Gastroesophageal sphincter (tissue), 4 donors: Measurements from ENCODE around the gene U2AF1L4. TPM values are rescaled to one million over a fixed set of nuclear protein-coding genes. Genes with fewer than 3 reads are reported as not detected.

Experiments
- ATAC-seq: fragments of 150-250 bp; one replicate; pipeline ENCODE4 v1.9.1; 2016; ENCODE audit warnings: mild to moderate bottlenecking, moderate library complexity
- H3K27ac ChIP-seq, 4 donors: fragments of 200-600 bp; sonication (generic) in 3 of 4; 1 replicate in 3 of 4; 2 replicates in 1 of 4; pipeline ENCODE4 v1.5.1; 2016 to 2019
- H3K27me3 ChIP-seq: fragments of 200-600 bp; sonication (generic); one replicate; pipeline ENCODE4 v1.5.1; 2019
- H3K36me3 ChIP-seq, 2 donors: fragments of 200-600 bp; sonication (generic); one replicate each; pipeline ENCODE4 v1.5.1; 2019; ENCODE audit warnings: control low read depth in 1 of 2
- H3K4me1 ChIP-seq, 3 donors: fragments of 200-600 bp; sonication (generic); 1 replicate in 2 of 3; 2 replicates in 1 of 3; pipeline ENCODE4 v1.5.1; 2016 to 2019; ENCODE audit warnings: control low read depth in 2 of 3
- H3K4me3 ChIP-seq, 2 donors: fragments of 200-600 bp; sonication (generic); one replicate each; pipeline ENCODE4 v1.5.1; 2019; ENCODE audit warnings: mild to moderate bottlenecking in 1 of 2, moderate library complexity in 1 of 2
- H3K9me3 ChIP-seq, 3 donors: fragments of 200-600 bp; sonication (generic); one replicate each; pipeline ENCODE4 v1.5.1; 2017 to 2019; ENCODE audit warnings: control low read depth in 2 of 3
- CTCF ChIP-seq, 4 experiments: fragments of 200-600 bp in 2 of 4; fragments of 450-650 bp in 2 of 4; sonication (generic) in 1 of 4; IDR thresholded peaks; one replicate each; pipeline ENCODE4 v1.5.1; 2017 to 2019; ENCODE audit warnings: antibody characterized with exemption in 4 of 4, mild to moderate bottlenecking in 2 of 4, moderate library complexity in 2 of 4
- EP300 ChIP-seq: sonication (generic); formaldehyde crosslinking; IDR thresholded peaks from one replicate; pipeline ENCODE4 v1.6.1; 2017; ENCODE audit warnings: antibody characterized with exemption, mild to moderate bottlenecking
- POLR2A ChIP-seq, 2 donors: fragments of 450-650 bp; IDR thresholded peaks; one replicate each; pipeline ENCODE4 v1.6.1; 2017; ENCODE audit warnings: antibody characterized with exemption in 2 of 2, mild to moderate bottlenecking in 2 of 2, moderate library complexity in 1 of 2
- POLR2AphosphoS5 ChIP-seq: sonication (generic); formaldehyde crosslinking; IDR thresholded peaks from one replicate; pipeline ENCODE4 v1.6.1; 2017; ENCODE audit warnings: antibody characterized with exemption
- WGBS, 2 donors: methylation state at CpG; one replicate each; pipeline ENCODE4 v1.1.5; 2018; ENCODE audit warnings: low coverage in 1 of 2; 5-methylcytosine and 5-hydroxymethylcytosine counted together
- total RNA-seq, 4 donors: library from RNA; depleted of rRNA; stranded (reverse); fragments of >200 nt; gene quantifications; one replicate each; pipeline ENCODE4 v1.1.0, GENCODE V29; 2016

U2AF1L4 gene
- total RNA-seq, 4 donors from 2014 or later = 7.5 to 29.3 (median 23.7) TPM

GRCh38 chr19:35738021-35738886 is 7.0 kb downstream of the U2AF1L4 start:
- no peak for ATAC-seq
- Histone ChIP-seq H3K36me3 (peaks cover 0 to 71% of the 10 kb centered on the region in 2 donors), H3K4me1 (peaks cover 0 to 37% (median 7%) of the 10 kb centered on the region in 3 donors), H3K4me3 (no peak overlapping the region), H3K27ac (peak overlapping the region in 2 of 4 donors; percentile 14), H3K9me3 (no peaks in the 10 kb centered on the region), H3K27me3 (no peaks in the 10 kb centered on the region)
- 84 to 87% methylated on average over 10 to 16 of the region's 37 CpGs for WGBS, 2 donors
- TF ChIP-seq POLR2A (IDR thresholded peaks at IDR 0.05) (no peak), CTCF (IDR thresholded peaks at IDR 0.05) (no peak), POLR2AphosphoS5 (no peak), EP300 (no peak)

GRCh38 chr19:35736913-35737886 is 8.0 kb downstream of the U2AF1L4 start:
- ATAC-seq = no peak
- Histone ChIP-seq H3K4me1 (peaks cover 0 to 27% (median 7%) of the 10 kb centered on the region in 3 donors), H3K27me3 (no peaks in the 10 kb centered on the region), H3K36me3 (peaks cover 0 to 72% of the 10 kb centered on the region in 2 donors), H3K4me3 (no peak overlapping the region), H3K27ac (no peak overlapping the region), H3K9me3 (no peaks in the 10 kb centered on the region)
- WGBS, 2 donors = 74 to 88% methylated on average over 7 of the region's 22 CpGs
- TF ChIP-seq CTCF (IDR thresholded peaks at IDR 0.05) (peak in 1 of 4 experiments; percentile 25), POLR2A (IDR thresholded peaks at IDR 0.05) (no peak)

- no peak overlapping the region for H3K4me3 ChIP-seq
- WGBS, 2 donors = 64 to 80% methylated on average over 2 of the region's 5 CpGs
- TF ChIP-seq POLR2A (IDR thresholded peaks at IDR 0.05) (no peak), POLR2AphosphoS5 (no peak), CTCF (IDR thresholded peaks at IDR 0.05) (no peak), EP300 (no peak)
- H3K27ac ChIP-seq = no peak overlapping the region
- H3K9me3 ChIP-seq = no peaks in the 10 kb centered on the region
- ATAC-seq = no peak
- H3K27me3 ChIP-seq = no peaks in the 10 kb centered on the region
- H3K4me1 ChIP-seq = peaks cover 0 to 8% (median 3%) of the 10 kb centered on the region in 3 donors
- H3K36me3 ChIP-seq = peaks cover 0 to 94% of the 10 kb centered on the region in 2 donors
Observed at GRCh38 chr19:35734889-35735288, 10.3 kb downstream of the U2AF1L4 start.

- Histone ChIP-seq H3K9me3 (no peaks in the 10 kb centered on the region), H3K4me1 (peaks cover 0 to 2% (median 0%) of the 10 kb centered on the region in 3 donors), H3K36me3 (peaks cover 0 to 100% of the 10 kb centered on the region in 2 donors), H3K4me3 (no peak overlapping the region), H3K27ac (no peak overlapping the region), H3K27me3 (no peaks in the 10 kb centered on the region)
- ATAC-seq = no peak
- TF ChIP-seq POLR2AphosphoS5 (no peak), EP300 (no peak), POLR2A (IDR thresholded peaks at IDR 0.05) (no peak), CTCF (IDR thresholded peaks at IDR 0.05) (no peak)
- WGBS, 2 donors = 80 to 98% methylated on average over 1 to 8 of the region's 8 CpGs
Observed at GRCh38 chr19:35734273-35734672, 10.9 kb downstream of the U2AF1L4 start.
